Astrocyte of the hippocampus (primary cell): ENCODE measurements around the gene DEPDC4.
"Not testable (repeated sequence)": the region's sequence is repeated elsewhere in the genome, so short reads cannot be mapped to it uniquely, and the experiment has no call there.

Experiments used
- DNase-seq: peaks from one replicate; pipeline ENCODE4 v3.0.0; 2011; ENCODE audit warnings: low read depth, low spot score

Gene DEPDC4

GRCh38 chr12:100266835-100267602 is at the start of gene DEPDC4, which contains the start of gene SCYL2:
Gene DEPDC4, minus strand, starts transcription at chr12:100267079. Its CDS starts 3 bp downstream, at chr12:100267076.
Gene SCYL2, plus strand, starts transcription at chr12:100267177. Its CDS starts 15,794 bp downstream, at chr12:100282971.
- DNase-seq = peak; percentile 99

GRCh38 chr12:100311317-100311716 is 44.4 kb upstream of the DEPDC4 start:
- no peak for DNase-seq

GRCh38 chr12:100308138-100308537 is 41.3 kb upstream of the DEPDC4 start:
- not testable (repeated sequence) for DNase-seq

GRCh38 chr12:100304334-100304733 is 37.5 kb upstream of the DEPDC4 start:
- not testable (repeated sequence) for DNase-seq

GRCh38 chr12:100303831-100304230 is 37.0 kb upstream of the DEPDC4 start:
- DNase-seq = no peak

GRCh38 chr12:100302081-100302480 is 35.2 kb upstream of the DEPDC4 start:
- no peak for DNase-seq

GRCh38 chr12:100295764-100296555 is 29.1 kb upstream of the DEPDC4 start:
- peak; percentile 6 for DNase-seq

- not testable (repeated sequence) for DNase-seq
Observed at GRCh38 chr12:100294366-100294765, 27.5 kb upstream of the DEPDC4 start.

- no peak for DNase-seq
Observed at GRCh38 chr12:100293017-100293416, 26.1 kb upstream of the DEPDC4 start.

- no peak for DNase-seq
Observed at GRCh38 chr12:100290016-100290415, 23.1 kb upstream of the DEPDC4 start.

GRCh38 chr12:100289038-100289437 is 22.2 kb upstream of the DEPDC4 start:
- no peak for DNase-seq

GRCh38 chr12:100284556-100284955 is 17.7 kb upstream of the DEPDC4 start:
- not testable (repeated sequence) for DNase-seq

GRCh38 chr12:100279607-100280244 is 12.8 kb upstream of the DEPDC4 start:
- peak; percentile 41 for DNase-seq

- DNase-seq = no peak
Observed at GRCh38 chr12:100279159-100279558, 12.3 kb upstream of the DEPDC4 start.

- DNase-seq = no peak
Observed at GRCh38 chr12:100274291-100274690, 7.4 kb upstream of the DEPDC4 start.

- DNase-seq = no peak
Observed at GRCh38 chr12:100273782-100274181, 6.9 kb upstream of the DEPDC4 start.

- DNase-seq = peak; percentile 24
Observed at GRCh38 chr12:100268835-100269564, 2.1 kb upstream of the DEPDC4 start.

GRCh38 chr12:100267603-100268281 is 863 bp upstream of the DEPDC4 start:
- DNase-seq = no peak

GRCh38 chr12:100266585-100266834 is 369 bp downstream of the DEPDC4 start:
- no peak for DNase-seq

GRCh38 chr12:100265732-100266584 is 921 bp downstream of the DEPDC4 start:
- DNase-seq = no peak
